Measurements from ENCODE around the gene ADAR.

DNA sequence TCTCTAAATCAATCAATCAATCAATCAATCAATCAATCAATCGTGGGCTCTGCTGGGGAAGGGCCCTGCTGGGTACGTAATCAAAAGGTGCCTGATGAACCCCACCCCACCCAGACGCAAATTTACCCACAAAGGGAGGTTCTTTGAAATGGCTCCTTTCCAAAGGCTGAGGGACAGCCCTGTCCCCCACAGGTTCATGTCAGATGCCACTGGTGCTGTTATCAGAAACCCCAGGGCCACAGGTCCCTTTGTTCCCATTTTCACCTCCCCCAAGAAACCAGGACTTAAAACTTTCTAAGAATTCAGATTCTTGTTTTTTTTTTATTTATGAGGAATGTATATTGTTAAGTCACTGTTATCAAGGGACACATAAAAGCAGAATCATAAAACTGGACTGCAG, 26.2 kb downstream of the ADAR start:
- TF ChIP-seq, protein P1, sequence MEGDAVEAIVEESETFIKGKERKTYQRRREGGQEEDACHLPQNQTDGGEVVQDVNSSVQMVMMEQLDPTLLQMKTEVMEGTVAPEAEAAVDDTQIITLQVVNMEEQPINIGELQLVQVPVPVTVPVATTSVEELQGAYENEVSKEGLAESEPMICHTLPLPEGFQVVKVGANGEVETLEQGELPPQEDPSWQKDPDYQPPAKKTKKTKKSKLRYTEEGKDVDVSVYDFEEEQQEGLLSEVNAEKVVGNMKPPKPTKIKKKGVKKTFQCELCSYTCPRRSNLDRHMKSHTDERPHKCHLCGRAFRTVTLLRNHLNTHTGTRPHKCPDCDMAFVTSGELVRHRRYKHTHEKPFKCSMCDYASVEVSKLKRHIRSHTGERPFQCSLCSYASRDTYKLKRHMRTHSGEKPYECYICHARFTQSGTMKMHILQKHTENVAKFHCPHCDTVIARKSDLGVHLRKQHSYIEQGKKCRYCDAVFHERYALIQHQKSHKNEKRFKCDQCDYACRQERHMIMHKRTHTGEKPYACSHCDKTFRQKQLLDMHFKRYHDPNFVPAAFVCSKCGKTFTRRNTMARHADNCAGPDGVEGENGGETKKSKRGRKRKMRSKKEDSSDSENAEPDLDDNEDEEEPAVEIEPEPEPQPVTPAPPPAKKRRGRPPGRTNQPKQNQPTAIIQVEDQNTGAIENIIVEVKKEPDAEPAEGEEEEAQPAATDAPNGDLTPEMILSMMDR (conservative IDR thresholded peaks at IDR 0.05; ENCODE audit: low read depth, low read length): no peak
- TF ChIP-seq USF2 (IDR thresholded peaks at IDR 0.05; ENCODE audit: low read depth, low read length): no peak
- no peak for TF ChIP-seq MAZ (IDR thresholded peaks at IDR 0.05; ENCODE audit: borderline replicate concordance, low read depth, low read length)
- TF ChIP-seq POLR2A (IDR thresholded peaks at IDR 0.05; ENCODE audit: low read depth, low read length): no peak
